Left hindlimb (tissue), 1 donor: ENCODE measurements around the gene HS6ST2.

Source experiments
- DNase-seq: peaks from one replicate; pipeline ENCODE4 v3.0.0-alpha.2; 2018

The HS6ST2 gene

GRCh38 chrX:132790329-132790728 lies 168.1 kb downstream of the HS6ST2 start:
- no peak for DNase-seq

GRCh38 chrX:132786217-132786616 lies 172.2 kb downstream of the HS6ST2 start:
- DNase-seq = no peak

- DNase-seq = no peak
These were observed 179.5 kb downstream of the HS6ST2 start for GRCh38 chrX:132778917-132779316.

- no peak for DNase-seq
These were observed 181.8 kb downstream of the HS6ST2 start for GRCh38 chrX:132776486-132777210.

GRCh38 chrX:132775263-132775823 lies 183.1 kb downstream of the HS6ST2 start:
- DNase-seq = no peak

- DNase-seq = no peak
These were observed 184.3 kb downstream of the HS6ST2 start for GRCh38 chrX:132774010-132774714.

- DNase-seq = no peak
These were observed 188.8 kb downstream of the HS6ST2 start for GRCh38 chrX:132769609-132770008.

GRCh38 chrX:132766452-132766851 lies 192.0 kb downstream of the HS6ST2 start:
- DNase-seq = no peak

GRCh38 chrX:132763528-132763927 lies 194.9 kb downstream of the HS6ST2 start:
- no peak for DNase-seq

- no peak for DNase-seq
These were observed 199.7 kb downstream of the HS6ST2 start for GRCh38 chrX:132758759-132759158.

- DNase-seq = no peak
These were observed 201.3 kb downstream of the HS6ST2 start for GRCh38 chrX:132757066-132757623.

GRCh38 chrX:132756439-132756838 lies 202.0 kb downstream of the HS6ST2 start:
- no peak for DNase-seq

- peak; percentile 65 for DNase-seq
These were observed 207.3 kb downstream of the HS6ST2 start for GRCh38 chrX:132751063-132751690.

- no peak for DNase-seq
These were observed 207.9 kb downstream of the HS6ST2 start for GRCh38 chrX:132750331-132751062.

GRCh38 chrX:132749406-132749805 lies 209.0 kb downstream of the HS6ST2 start:
- no peak for DNase-seq

- no peak for DNase-seq
These were observed 209.5 kb downstream of the HS6ST2 start for GRCh38 chrX:132748909-132749308.

- DNase-seq = no peak
These were observed 210.2 kb downstream of the HS6ST2 start for GRCh38 chrX:132748268-132748667.

GRCh38 chrX:132745593-132745992 lies 212.8 kb downstream of the HS6ST2 start:
- DNase-seq = no peak

- no peak for DNase-seq
These were observed 214.0 kb downstream of the HS6ST2 start for GRCh38 chrX:132744470-132744869.

- no peak for DNase-seq
These were observed 215.3 kb downstream of the HS6ST2 start for GRCh38 chrX:132743086-132743485.

GRCh38 chrX:132742246-132742645 lies 216.2 kb downstream of the HS6ST2 start:
- DNase-seq = no peak

- DNase-seq = no peak
These were observed 216.7 kb downstream of the HS6ST2 start for GRCh38 chrX:132741689-132742088.
